Heart right ventricle (tissue), 16 donors: Measurements from ENCODE around the gene METTL9. TPM values are rescaled to one million over a fixed set of nuclear protein-coding genes. Genes with fewer than 3 reads are reported as not detected.

Experiments used
- ATAC-seq, 8 donors: fragments of 200-7000 bp; cut with Tn5 transposase; one replicate each; pipeline ENCODE4 v1.9.1; 2020; ENCODE audit warnings: mild to moderate bottlenecking in 8 of 8, moderate library complexity in 8 of 8, moderate number of reproducible peaks in 1 of 8
- DNase-seq, 2 donors: peaks; one replicate each; pipeline ENCODE4 v3.0.0-alpha.2; 2020
- H3K27ac ChIP-seq, 10 donors: fragments of 200-600 bp; sonication (generic) in 2 of 10; one replicate each; pipeline versions ENCODE4 v1.5.0 to v1.8.0; 2020 to 2022; ENCODE audit warnings: mild to moderate bottlenecking in 3 of 10
- H3K27me3 ChIP-seq, 7 donors: fragments of 200-600 bp; one replicate each; pipeline ENCODE4 v1.8.0; 2021 to 2022; ENCODE audit warnings: mild to moderate bottlenecking in 2 of 7
- H3K36me3 ChIP-seq, 9 donors: fragments of 200-600 bp; sonication (generic) in 1 of 9; one replicate each; pipeline versions ENCODE4 v1.5.0 to v1.8.0; 2020 to 2022; ENCODE audit warnings: mild to moderate bottlenecking in 2 of 9
- H3K4me1 ChIP-seq, 9 donors: fragments of 200-600 bp; sonication (generic) in 1 of 9; one replicate each; pipeline versions ENCODE4 v1.5.0 to v1.8.0; 2020 to 2022; ENCODE audit warnings: mild to moderate bottlenecking in 4 of 9
- H3K4me3 ChIP-seq, 10 donors: fragments of 200-600 bp; sonication (generic) in 2 of 10; one replicate each; pipeline versions ENCODE4 v1.5.0 to v1.8.0; 2020 to 2022; ENCODE audit warnings: mild to moderate bottlenecking in 7 of 10, moderate library complexity in 2 of 10
- H3K9me3 ChIP-seq, 11 donors: fragments of 200-600 bp in 10 of 11; sonication (generic) in 2 of 11; one replicate each; pipeline versions ENCODE4 v1.5.0 to v1.8.0; 2013 to 2022; ENCODE audit warnings: mild to moderate bottlenecking in 2 of 11, control low read depth in 1 of 11, moderate library complexity in 1 of 11
- CTCF ChIP-seq, 9 donors: fragments of 200-600 bp; sonication (generic) in 2 of 9; IDR thresholded peaks; one replicate each; pipeline versions ENCODE4 v1.5.0 to v1.8.0; 2021 to 2022; ENCODE audit warnings: antibody characterized with exemption in 9 of 9, mild to moderate bottlenecking in 5 of 9, moderate library complexity in 1 of 9
- WGBS, 2 donors: extraction: QIAGEN DNeasy Blood & Tissue Kit; methylation state at CpG; one replicate each; pipeline ENCODE4 v1.1.7; 2013; ENCODE audit warnings: inconsistent platforms in 1 of 2; 5-methylcytosine and 5-hydroxymethylcytosine counted together
- intact Hi-C, 10 donors: fragments of 100-400 bp; cut with DNase I; formaldehyde crosslinking; loops; one replicate each; pipeline versions ENCODE4 v1.11.1 to v1.14.2; 2022
- polyA plus RNA-seq, 2 donors: library from polyadenylated mRNA; stranded (reverse); fragments of 200-250 nt; gene quantifications; one replicate each; pipeline ENCODE4 v1.2.3, GENCODE V29; 2013
- total RNA-seq, 10 donors: library from RNA; stranded (reverse); fragmentation: NEBNext Ultra II Directional in 3 of 10; extraction: Animal tissue kit (Norgen Biotek cat#: 25700) in 3 of 10; gene quantifications; one replicate each; pipeline versions ENCODE4 v1.2.1 to v1.2.4, GENCODE V29; 2021 to 2023
- donor health status: Arrhythmogenic right ventricular cardiomyopathy.
- donor health status: ischemic (EF 13 %, LVEDD 7.1; RV severe dilation, severe dysfunction).
- donor health status: healthy with polysubstance abuse.
- donor health status: DM: no; HTN: yes; CAD: no.
- donor health status: DM: no; HTN: no; CAD: no.
- donor health status: ischemic (EF 25% LVEDD 6.9; RV normal size, moderate dysfunction).
- donor health status: ischemic (EF 25% LVEDD 5.7; RV mildly dilated, moderate dysfunction).
- donor health status: healthy.
- donor health status: DM: yes; HTN: yes; CAD: no.
- donor health status: Ischemic cardiomyopathy.
- donor health status: ischemic (EF 35%, LVEDD 5.7; RV mildly dilated, moderate dysfunction).
- donor health status: nonischemic (EF 11% LVEDD 7.7; RV severe dilation, severe dysfunction).
- donor health status: DM: yes; HTN: yes; CAD: no.
- donor health status: PGD.
- donor health status: ischemic (EF 29% LVEDD 5.4; RV normal size, mild dysfunction).
- donor health status: nonischemic (EF 23%, LVEDD 6.1; RV moderate dilation, normal function).

METTL9 gene
- total and polyA plus RNA-seq, 12 donors, result 11.9 to 66.0 (median 51.4) TPM

GRCh38 chr16:21611198-21611555 lies 11.8 kb downstream of the METTL9 start:
- intact Hi-C loops, result no loop called here
- Histone ChIP-seq H3K4me3 (no peak overlapping the region), H3K4me1 (peaks cover 0 to 78% (median 43%) of the 10 kb centered on the region in 9 donors), H3K27me3 (no peaks in the 10 kb centered on the region), H3K27ac (peak overlapping the region in 2 of 10 donors; percentile 52 to 59), H3K9me3 (no peaks in the 10 kb centered on the region), H3K36me3 (peaks cover 0 to 13% (median 0%) of the 10 kb centered on the region in 9 donors)
- no peak for TF ChIP-seq CTCF (IDR thresholded peaks at IDR 0.05)
- WGBS, 2 donors, result 36 to 55% methylated on average over 4 of the region's 4 CpGs
- peak in 1 of 8 donors; percentile 61 for ATAC-seq
- DNase-seq, result no peak

- intact Hi-C loops, result no loop called here
- DNase-seq (no peak), ATAC-seq (peak in 1 of 8 donors; percentile 37)
- no peak for TF ChIP-seq CTCF (IDR thresholded peaks at IDR 0.05)
- Histone ChIP-seq H3K27me3 (no peaks in the 10 kb centered on the region), H3K4me1 (peaks cover 0 to 79% (median 43%) of the 10 kb centered on the region in 9 donors), H3K9me3 (no peaks in the 10 kb centered on the region), H3K27ac (peak overlapping the region in 4 of 10 donors; percentile 0 to 59 (median 38)), H3K4me3 (no peak overlapping the region), H3K36me3 (peaks cover 0 to 13% (median 0%) of the 10 kb centered on the region in 9 donors)
- WGBS, 2 donors, result 46 to 49% methylated on average over 7 of the region's 7 CpGs
Observed at GRCh38 chr16:21611556-21612384, 12.4 kb downstream of the METTL9 start.

GRCh38 chr16:21613361-21613760 lies 14.0 kb downstream of the METTL9 start:
- Histone ChIP-seq H3K4me1 (peaks cover 0 to 70% (median 40%) of the 10 kb centered on the region in 9 donors), H3K36me3 (peaks cover 0 to 24% (median 0%) of the 10 kb centered on the region in 9 donors), H3K9me3 (no peaks in the 10 kb centered on the region), H3K27me3 (no peaks in the 10 kb centered on the region), H3K27ac (no peak overlapping the region), H3K4me3 (no peak overlapping the region)
- no peak for ATAC-seq
- DNase-seq, result no peak
- no peak for TF ChIP-seq CTCF (IDR thresholded peaks at IDR 0.05)
- 97 to 98% methylated on average over 4 of the region's 4 CpGs for WGBS, 2 donors
- intact Hi-C loops, result no loop called here

- DNase-seq, result no peak
- intact Hi-C loops, result no loop called here
- WGBS, 2 donors, result 88 to 96% methylated on average over 2 of the region's 2 CpGs
- no peaks in the 10 kb centered on the region for H3K27me3 ChIP-seq
- no peak for ATAC-seq
- H3K4me1 ChIP-seq, result peaks cover 0 to 70% (median 36%) of the 10 kb centered on the region in 9 donors
- H3K27ac ChIP-seq, result no peak overlapping the region
- TF ChIP-seq CTCF (IDR thresholded peaks at IDR 0.05), result no peak
- H3K4me3 ChIP-seq, result no peak overlapping the region
- no peaks in the 10 kb centered on the region for H3K9me3 ChIP-seq
- H3K36me3 ChIP-seq, result peaks cover 0 to 28% (median 0%) of the 10 kb centered on the region in 9 donors
Observed at GRCh38 chr16:21613781-21614180, 14.4 kb downstream of the METTL9 start.
